ENCODE data around the gene GPC6. TPM values are rescaled to one million over a fixed set of nuclear protein-coding genes. Genes with fewer than 3 reads are reported as not detected.

GPC6 gene
- total RNA-seq, 5 donors from 2014 or later (not counting 1 experiment from before 2014, with no cell fraction given), result 0.03 to 0.18 (median 0.06) TPM; not detected in 2

- no peaks in the 10 kb centered on the region for H3K36me3 Mint-ChIP-seq
- Histone ChIP-seq H3K27ac (ENCODE audit: low read length) (no peak overlapping the region), H3K36me3 (ENCODE audit: control insufficient read depth in 2 of 2, extremely low read depth in 1 of 2, insufficient read depth in 1 of 2, low read length in 1 of 2) (no peaks in the 10 kb centered on the region), H3K4me3 (ENCODE audit: control insufficient read depth in 1 of 2, extremely low read depth in 1 of 2, low read length in 1 of 2) (no peak overlapping the region), H3K27me3 (replicated peaks in 1 of 2; ENCODE audit: control insufficient read depth in 2 of 2, extremely low read depth in 1 of 2, insufficient read depth in 2 of 2, low read length in 1 of 2) (no peaks in the 10 kb centered on the region), H3K9me3 (no peaks in the 10 kb centered on the region), H3K4me1 (ENCODE audit: control insufficient read depth in 1 of 2, extremely low read depth in 1 of 2, insufficient read depth in 2 of 2, low read length in 2 of 2) (no peaks in the 10 kb centered on the region)
- 100% methylated on average over 1 of the region's 1 CpG for WGBS (ENCODE audit: insufficient coverage)
- DNase-seq, result no peak
- H3K4me3 Mint-ChIP-seq, result no peak overlapping the region
- no peak for ATAC-seq (replicated peaks in 1 of 4)
- ChIA-PET CTCF (no interaction called here), POLR2A (interaction anchor here in 1 of 2 donors (0.8 kb wide), 1 partner anchor 1343 kb away, joined by 3 read pairs; no protein-coding TSS in a partner anchor)
- H3K9me3 Mint-ChIP-seq, result no peaks in the 10 kb centered on the region
- no peaks in the 10 kb centered on the region for H3K27me3 Mint-ChIP-seq
- no peak overlapping the region for H3K27ac Mint-ChIP-seq
- no peaks in the 10 kb centered on the region for H3K4me1 Mint-ChIP-seq
These were observed 190.2 kb downstream of the GPC6 start for GRCh38 chr13:93416736-93417355.

- ATAC-seq (replicated peaks in 1 of 4) (no peak), DNase-seq (no peak)
- H3K9me3 ChIP-seq, result no peaks in the 10 kb centered on the region
- H3K36me3 Mint-ChIP-seq, result no peaks in the 10 kb centered on the region
- no peak overlapping the region for H3K27ac ChIP-seq (ENCODE audit: low read length)
- CTCF ChIA-PET, result interaction anchor here in 1 of 2 donors (0.5 to 1.2 kb wide), 2 partner anchors 9 to 1986 kb away, joined by 3 read pairs; no protein-coding TSS in a partner anchor
- no peaks in the 10 kb centered on the region for H3K27me3 Mint-ChIP-seq
- WGBS (ENCODE audit: insufficient coverage), result no CpG with 5 or more reads among the region's 8 CpGs
- POLR2A ChIA-PET, result interaction anchor here in 1 of 2 donors (1.0 kb wide), 1 partner anchor 14 kb away, joined by 3 read pairs; no protein-coding TSS in a partner anchor
- no peak overlapping the region for H3K4me3 ChIP-seq (ENCODE audit: control insufficient read depth in 1 of 2, extremely low read depth in 1 of 2, low read length in 1 of 2)
- H3K4me1 Mint-ChIP-seq, result no peaks in the 10 kb centered on the region
- no peaks in the 10 kb centered on the region for H3K36me3 ChIP-seq (ENCODE audit: control insufficient read depth in 2 of 2, extremely low read depth in 1 of 2, insufficient read depth in 1 of 2, low read length in 1 of 2)
- H3K4me1 ChIP-seq (ENCODE audit: control insufficient read depth in 1 of 2, extremely low read depth in 1 of 2, insufficient read depth in 2 of 2, low read length in 2 of 2), result no peaks in the 10 kb centered on the region
- no peak overlapping the region for H3K27ac Mint-ChIP-seq
- no peaks in the 10 kb centered on the region for H3K9me3 Mint-ChIP-seq
- H3K27me3 ChIP-seq (replicated peaks in 1 of 2; ENCODE audit: control insufficient read depth in 2 of 2, extremely low read depth in 1 of 2, insufficient read depth in 2 of 2, low read length in 1 of 2), result no peaks in the 10 kb centered on the region
- no peak overlapping the region for H3K4me3 Mint-ChIP-seq
These were observed 191.8 kb downstream of the GPC6 start for GRCh38 chr13:93418398-93418797.

- Histone ChIP-seq H3K4me3 (ENCODE audit: control insufficient read depth in 1 of 2, extremely low read depth in 1 of 2, low read length in 1 of 2) (no peak overlapping the region), H3K27me3 (replicated peaks in 1 of 2; ENCODE audit: control insufficient read depth in 2 of 2, extremely low read depth in 1 of 2, insufficient read depth in 2 of 2, low read length in 1 of 2) (no peaks in the 10 kb centered on the region), H3K4me1 (ENCODE audit: control insufficient read depth in 1 of 2, extremely low read depth in 1 of 2, insufficient read depth in 2 of 2, low read length in 2 of 2) (no peaks in the 10 kb centered on the region), H3K27ac (ENCODE audit: low read length) (no peak overlapping the region), H3K36me3 (ENCODE audit: control insufficient read depth in 2 of 2, extremely low read depth in 1 of 2, insufficient read depth in 1 of 2, low read length in 1 of 2) (no peaks in the 10 kb centered on the region), H3K9me3 (no peaks in the 10 kb centered on the region)
- CTCF ChIA-PET, result no interaction called here
- POLR2A ChIA-PET, result no interaction called here
- 57% methylated on average over 1 of the region's 1 CpG for WGBS (ENCODE audit: insufficient coverage)
- Mint-ChIP-seq H3K4me3 (no peak overlapping the region), H3K27me3 (no peaks in the 10 kb centered on the region), H3K9me3 (no peaks in the 10 kb centered on the region), H3K36me3 (no peaks in the 10 kb centered on the region), H3K4me1 (no peaks in the 10 kb centered on the region), H3K27ac (no peak overlapping the region)
- no peak for DNase-seq
- ATAC-seq (replicated peaks in 1 of 4), result no peak
These were observed 193.6 kb downstream of the GPC6 start for GRCh38 chr13:93420206-93420605.

GRCh38 chr13:93420887-93421286 lies 194.3 kb downstream of the GPC6 start:
- H3K9me3 Mint-ChIP-seq, result peaks cover 0 to 3% (median 0%) of the 10 kb centered on the region in 3 donors
- POLR2A ChIA-PET, result no interaction called here
- H3K4me1 Mint-ChIP-seq, result no peaks in the 10 kb centered on the region
- CTCF ChIA-PET, result no interaction called here
- no peak overlapping the region for H3K27ac ChIP-seq (ENCODE audit: low read length)
- WGBS (ENCODE audit: insufficient coverage), result 84% methylated on average over 6 of the region's 6 CpGs
- H3K9me3 ChIP-seq, result no peaks in the 10 kb centered on the region
- H3K36me3 Mint-ChIP-seq, result no peaks in the 10 kb centered on the region
- H3K27me3 Mint-ChIP-seq, result peaks cover 0 to 3% of the 10 kb centered on the region in 2 donors
- no peak overlapping the region for H3K4me3 Mint-ChIP-seq
- no peak for DNase-seq
- no peak overlapping the region for H3K4me3 ChIP-seq (ENCODE audit: control insufficient read depth in 1 of 2, extremely low read depth in 1 of 2, low read length in 1 of 2)
- no peak for ATAC-seq (replicated peaks in 1 of 4)
- no peaks in the 10 kb centered on the region for H3K36me3 ChIP-seq (ENCODE audit: control insufficient read depth in 2 of 2, extremely low read depth in 1 of 2, insufficient read depth in 1 of 2, low read length in 1 of 2)
- no peak overlapping the region for H3K27ac Mint-ChIP-seq
- H3K4me1 ChIP-seq (ENCODE audit: control insufficient read depth in 1 of 2, extremely low read depth in 1 of 2, insufficient read depth in 2 of 2, low read length in 2 of 2), result no peaks in the 10 kb centered on the region
- H3K27me3 ChIP-seq (replicated peaks in 1 of 2; ENCODE audit: control insufficient read depth in 2 of 2, extremely low read depth in 1 of 2, insufficient read depth in 2 of 2, low read length in 1 of 2), result no peaks in the 10 kb centered on the region

- Mint-ChIP-seq H3K4me3 (no peak overlapping the region), H3K9me3 (peaks cover 0 to 5% (median 4%) of the 10 kb centered on the region in 3 donors), H3K4me1 (no peaks in the 10 kb centered on the region), H3K27ac (no peak overlapping the region), H3K27me3 (peaks cover 0 to 3% of the 10 kb centered on the region in 2 donors), H3K36me3 (no peaks in the 10 kb centered on the region)
- Histone ChIP-seq H3K9me3 (no peaks in the 10 kb centered on the region), H3K4me1 (ENCODE audit: control insufficient read depth in 1 of 2, extremely low read depth in 1 of 2, insufficient read depth in 2 of 2, low read length in 2 of 2) (no peaks in the 10 kb centered on the region), H3K4me3 (ENCODE audit: control insufficient read depth in 1 of 2, extremely low read depth in 1 of 2, low read length in 1 of 2) (no peak overlapping the region), H3K27me3 (replicated peaks in 1 of 2; ENCODE audit: control insufficient read depth in 2 of 2, extremely low read depth in 1 of 2, insufficient read depth in 2 of 2, low read length in 1 of 2) (no peaks in the 10 kb centered on the region), H3K36me3 (ENCODE audit: control insufficient read depth in 2 of 2, extremely low read depth in 1 of 2, insufficient read depth in 1 of 2, low read length in 1 of 2) (no peaks in the 10 kb centered on the region), H3K27ac (ENCODE audit: low read length) (no peak overlapping the region)
- ChIA-PET POLR2A (no interaction called here), CTCF (no interaction called here)
- ATAC-seq (replicated peaks in 1 of 4) (no peak), DNase-seq (no peak)
- WGBS (ENCODE audit: insufficient coverage), result no CpG with 5 or more reads among the region's 2 CpGs
These were observed 196.5 kb downstream of the GPC6 start for GRCh38 chr13:93422980-93423543.

- no peaks in the 10 kb centered on the region for H3K36me3 ChIP-seq (ENCODE audit: control insufficient read depth in 2 of 2, extremely low read depth in 1 of 2, insufficient read depth in 1 of 2, low read length in 1 of 2)
- CTCF ChIA-PET, result no interaction called here
- H3K27ac Mint-ChIP-seq, result no peak overlapping the region
- no peak overlapping the region for H3K4me3 Mint-ChIP-seq
- H3K27me3 Mint-ChIP-seq, result peaks cover 0 to 3% of the 10 kb centered on the region in 2 donors
- no peaks in the 10 kb centered on the region for H3K4me1 Mint-ChIP-seq
- ATAC-seq (replicated peaks in 1 of 4), result no peak
- H3K9me3 ChIP-seq, result no peaks in the 10 kb centered on the region
- DNase-seq, result no peak
- no peaks in the 10 kb centered on the region for H3K36me3 Mint-ChIP-seq
- POLR2A ChIA-PET, result no interaction called here
- no peak overlapping the region for H3K27ac ChIP-seq (ENCODE audit: low read length)
- H3K27me3 ChIP-seq (replicated peaks in 1 of 2; ENCODE audit: control insufficient read depth in 2 of 2, extremely low read depth in 1 of 2, insufficient read depth in 2 of 2, low read length in 1 of 2), result no peaks in the 10 kb centered on the region
- no peak overlapping the region for H3K4me3 ChIP-seq (ENCODE audit: control insufficient read depth in 1 of 2, extremely low read depth in 1 of 2, low read length in 1 of 2)
- WGBS (ENCODE audit: insufficient coverage), result 65% methylated on average over 2 of the region's 3 CpGs
- no peaks in the 10 kb centered on the region for H3K4me1 ChIP-seq (ENCODE audit: control insufficient read depth in 1 of 2, extremely low read depth in 1 of 2, insufficient read depth in 2 of 2, low read length in 2 of 2)
- peaks cover 0 to 5% (median 4%) of the 10 kb centered on the region in 3 donors for H3K9me3 Mint-ChIP-seq
These were observed 198.8 kb downstream of the GPC6 start for GRCh38 chr13:93425411-93425810.

Measured in T-cell (primary cell).